ENCODE measurements around the gene THUMPD2.
"Not testable (repeated sequence)": the region's sequence is repeated elsewhere in the genome, so short reads cannot be mapped to it uniquely, and the experiment has no call there.

The THUMPD2 gene, protein sequence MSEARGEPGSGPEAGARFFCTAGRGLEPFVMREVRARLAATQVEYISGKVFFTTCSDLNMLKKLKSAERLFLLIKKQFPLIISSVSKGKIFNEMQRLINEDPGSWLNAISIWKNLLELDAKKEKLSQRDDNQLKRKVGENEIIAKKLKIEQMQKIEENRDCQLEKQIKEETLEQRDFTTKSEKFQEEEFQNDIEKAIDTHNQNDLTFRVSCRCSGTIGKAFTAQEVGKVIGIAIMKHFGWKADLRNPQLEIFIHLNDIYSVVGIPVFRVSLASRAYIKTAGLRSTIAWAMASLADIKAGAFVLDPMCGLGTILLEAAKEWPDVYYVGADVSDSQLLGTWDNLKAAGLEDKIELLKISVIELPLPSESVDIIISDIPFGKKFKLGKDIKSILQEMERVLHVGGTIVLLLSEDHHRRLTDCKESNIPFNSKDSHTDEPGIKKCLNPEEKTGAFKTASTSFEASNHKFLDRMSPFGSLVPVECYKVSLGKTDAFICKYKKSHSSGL
- 2.2 to 16.2 (median 9.2) reads per million in 18 experiments for total RNA-seq

DNA sequence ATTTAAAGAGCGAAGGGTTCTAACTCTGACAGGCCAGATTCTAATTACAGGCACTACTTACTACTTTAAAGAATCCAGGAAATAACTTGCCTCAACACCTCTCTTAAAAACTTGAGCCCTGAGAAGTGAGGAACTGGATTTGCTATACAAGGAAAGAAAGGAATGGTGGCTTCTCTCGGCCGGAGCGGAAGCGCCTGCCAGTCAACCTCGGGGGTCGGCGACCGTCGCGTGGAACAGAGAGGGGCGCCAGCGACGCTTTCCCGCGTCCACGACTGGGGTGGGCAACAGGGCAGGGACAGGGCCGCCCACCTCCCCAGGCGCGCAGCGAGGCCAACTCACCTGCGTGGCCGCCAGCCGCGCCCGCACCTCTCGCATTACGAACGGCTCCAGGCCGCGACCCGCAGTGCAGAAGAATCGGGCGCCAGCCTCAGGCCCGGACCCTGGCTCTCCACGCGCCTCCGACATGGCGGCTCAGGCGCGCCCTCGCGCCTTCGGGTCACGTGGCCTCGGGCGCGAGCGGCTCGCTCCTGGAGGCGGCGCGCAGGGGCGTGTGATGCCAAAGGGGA is at the start of gene THUMPD2:
TSS of gene THUMPD2 (minus strand) at position 484 of the 566 bp plus-strand sequence. CDS start at position 465, 19 bp downstream.
- DNase-seq = peak; percentile 66 to 75

DNA sequence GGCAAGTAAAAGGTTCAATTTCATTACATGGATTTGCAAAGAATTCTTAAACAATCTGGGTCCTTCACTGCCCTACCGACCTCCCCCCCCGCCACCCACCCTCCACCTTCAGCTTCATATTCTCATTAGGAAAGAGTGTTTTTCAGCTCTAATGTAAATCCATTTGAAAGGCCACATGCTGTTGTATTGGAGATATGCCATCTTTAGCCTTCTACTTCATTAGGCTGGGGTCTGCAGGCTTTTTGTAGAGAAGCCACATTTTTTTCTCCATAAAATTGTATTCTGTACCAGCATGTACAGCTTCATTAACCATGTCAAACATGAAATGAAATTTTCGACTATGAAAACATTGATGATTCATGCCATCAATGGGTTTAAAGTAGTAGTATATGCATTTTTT is 42.8 kb upstream of the THUMPD2 start:
- DNase-seq = no peak

DNA sequence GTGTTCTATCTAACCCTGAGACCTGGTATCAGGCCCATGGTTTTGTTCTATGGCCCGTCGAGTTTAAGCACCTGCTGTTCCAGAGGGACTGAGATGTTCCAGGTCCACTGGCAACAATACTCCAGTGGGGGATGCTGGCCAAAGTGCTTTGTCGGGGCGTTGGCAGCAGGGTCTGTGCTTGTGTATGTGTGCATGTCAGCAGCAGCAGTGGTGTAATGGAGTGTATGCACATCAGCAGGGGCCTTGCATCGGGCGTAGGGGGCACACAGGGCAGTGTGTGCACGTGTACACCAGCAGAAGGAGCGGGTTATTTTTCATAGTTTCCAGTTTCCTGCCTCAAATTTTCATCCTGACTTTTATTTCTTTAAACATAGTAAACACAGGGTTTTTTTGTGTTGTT is 37.8 kb upstream of the THUMPD2 start:
- no peak for DNase-seq

DNA sequence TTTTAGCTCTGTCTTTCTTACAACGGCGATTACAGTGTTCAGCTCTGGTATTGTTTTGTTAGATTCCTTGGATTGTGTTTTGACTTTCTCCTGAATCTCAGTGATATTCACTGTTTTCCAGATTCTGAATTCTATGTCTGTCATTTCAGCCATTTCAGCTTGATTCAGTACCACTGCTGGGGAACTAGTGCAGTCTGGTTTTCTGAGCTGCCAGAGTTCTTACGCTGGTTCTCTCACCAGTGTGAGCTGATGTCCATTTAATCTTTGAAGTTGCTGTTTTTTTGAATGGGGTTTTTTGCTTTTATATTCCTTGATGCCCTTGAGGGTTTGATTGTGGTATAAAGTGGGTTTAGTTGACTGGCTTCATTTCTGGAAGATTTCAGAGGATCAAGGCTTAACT is 37.4 kb upstream of the THUMPD2 start:
- DNase-seq = no peak

DNA sequence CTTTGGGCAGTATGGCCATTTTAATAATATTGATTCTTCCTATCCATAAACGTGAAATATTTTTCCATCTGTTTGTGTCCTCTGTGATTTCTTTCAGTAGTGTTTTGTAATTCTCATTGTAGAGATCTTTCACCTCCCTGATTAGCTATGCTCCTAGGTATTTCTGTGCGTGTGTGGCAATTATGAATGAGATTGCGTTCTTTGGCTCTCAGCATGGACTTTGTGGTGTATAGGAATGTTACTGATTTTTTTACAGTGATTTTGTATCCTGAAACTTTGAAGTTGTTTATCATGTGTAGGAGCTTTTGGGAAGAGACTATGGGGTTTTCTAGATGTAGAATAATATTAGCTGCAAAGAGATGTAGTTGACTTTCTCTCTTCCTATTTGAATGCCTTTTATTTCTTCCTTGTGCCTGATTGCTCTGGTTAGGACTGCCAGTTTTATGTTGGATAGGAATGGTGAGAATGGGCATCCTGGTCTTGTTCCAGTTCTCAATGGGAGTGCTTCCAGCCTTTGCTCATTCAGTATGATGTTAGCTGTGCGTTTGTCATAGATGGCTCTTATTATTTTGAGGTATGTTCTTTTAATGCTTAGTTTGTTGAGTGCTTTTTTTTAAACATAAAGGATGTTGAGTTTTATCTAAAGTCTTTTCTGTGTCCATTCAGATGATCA is 27.0 kb upstream of the THUMPD2 start:
- no peak for DNase-seq

DNA sequence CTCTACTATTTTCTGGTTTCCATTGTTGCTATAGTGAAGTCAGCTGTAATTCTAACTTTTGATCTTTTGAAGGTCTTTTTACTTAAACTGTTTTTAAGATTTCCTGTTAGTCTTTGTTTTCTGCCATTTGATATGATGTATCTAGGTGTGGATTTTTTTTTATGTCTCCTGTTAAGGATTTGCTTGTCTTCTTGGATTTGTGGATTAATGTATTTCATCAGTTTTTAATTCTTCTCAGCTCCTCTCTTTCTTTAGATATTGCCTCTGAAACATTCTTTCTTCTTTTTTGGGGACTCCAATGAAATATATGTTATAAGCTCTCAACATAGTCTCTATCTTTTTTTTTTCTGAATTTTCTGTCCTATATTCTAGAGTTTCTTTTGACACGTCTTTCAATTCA is 24.8 kb upstream of the THUMPD2 start:
- DNase-seq = no peak

DNA sequence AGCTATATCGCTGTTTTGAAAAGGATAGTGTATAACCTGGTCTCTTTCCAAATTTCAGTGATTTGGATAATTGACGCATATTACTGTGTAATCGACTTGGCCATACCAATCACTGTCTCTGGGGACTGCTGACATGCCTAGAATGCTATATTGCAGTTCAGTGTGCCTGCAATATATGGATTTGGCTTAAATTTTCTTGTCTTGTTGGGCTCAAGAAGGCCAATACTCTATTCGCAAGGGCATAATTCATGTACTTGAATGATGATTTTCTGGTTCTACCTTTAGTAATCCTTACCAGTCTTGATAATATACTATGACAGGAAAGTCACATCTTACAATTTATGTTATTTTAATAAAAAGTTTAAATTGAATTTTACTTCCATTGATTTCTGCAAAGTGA is 21.7 kb upstream of the THUMPD2 start:
- DNase-seq = no peak

DNA sequence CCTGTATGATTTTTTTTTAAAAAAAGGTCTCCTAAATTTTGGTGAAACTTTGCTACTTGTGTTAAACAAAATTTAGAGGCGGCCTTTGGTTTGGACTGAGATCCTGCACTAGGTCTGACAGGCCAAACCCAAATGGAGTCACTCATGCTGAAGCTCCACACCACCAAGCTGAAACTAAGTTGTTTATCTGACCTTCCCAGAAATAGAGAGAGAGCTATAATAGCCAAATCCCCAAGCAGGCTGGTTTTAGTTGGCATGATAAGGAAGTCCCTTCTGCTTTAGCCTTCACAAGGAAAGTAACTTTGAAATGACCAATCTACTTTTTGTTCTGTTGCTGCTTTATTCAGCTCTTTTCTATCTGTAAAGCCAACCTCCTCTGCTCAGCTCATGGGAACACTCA is 17.1 kb upstream of the THUMPD2 start:
- DNase-seq = no peak

DNA sequence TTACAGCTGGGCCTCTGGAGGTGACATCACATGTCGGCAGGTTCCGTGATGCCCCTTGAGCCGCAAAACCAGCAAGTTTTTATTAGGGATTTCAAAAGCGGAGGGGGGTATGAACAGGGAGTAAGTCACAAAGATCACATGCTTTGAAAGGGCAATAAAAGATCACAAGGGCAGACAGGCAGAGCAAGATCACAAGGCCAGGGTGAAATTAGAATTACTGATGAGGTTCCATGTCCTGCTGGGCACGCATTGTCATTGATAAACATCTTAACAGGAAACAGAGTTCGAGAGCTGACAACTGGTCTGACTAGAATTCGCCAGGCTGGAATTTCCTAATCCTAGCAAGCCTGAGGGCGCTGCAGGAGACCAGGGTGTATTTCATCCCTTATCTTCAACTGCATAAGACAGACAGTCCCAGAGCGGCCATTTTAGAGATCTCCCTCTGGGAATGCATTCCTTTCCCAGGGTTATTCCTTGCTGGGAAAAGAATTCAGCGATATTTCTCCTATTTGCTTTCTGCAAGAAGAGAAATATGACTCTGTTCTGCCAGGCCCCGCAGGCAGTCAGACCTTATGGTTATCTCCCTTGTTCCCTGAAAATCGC is 11.3 kb upstream of the THUMPD2 start:
- DNase-seq = not testable (repeated sequence)

DNA sequence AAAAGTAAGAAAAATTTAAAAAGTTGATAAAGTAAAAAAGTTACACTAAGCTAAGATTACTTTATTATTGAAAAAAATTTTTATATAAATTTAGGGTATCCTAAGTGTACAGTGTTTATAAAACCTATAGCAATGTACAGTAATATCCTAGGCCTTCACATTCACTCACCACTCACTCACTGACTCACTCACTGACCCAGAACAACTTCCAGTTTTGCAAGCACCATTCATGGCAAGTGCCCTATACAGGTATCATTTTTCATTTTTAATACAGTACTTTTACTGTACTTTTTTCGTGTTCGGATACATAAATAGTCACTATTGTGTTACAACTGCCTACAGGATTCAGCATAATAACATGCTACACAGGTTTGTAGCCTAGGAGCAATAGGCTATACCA is 8.9 kb upstream of the THUMPD2 start:
- DNase-seq = no peak

DNA sequence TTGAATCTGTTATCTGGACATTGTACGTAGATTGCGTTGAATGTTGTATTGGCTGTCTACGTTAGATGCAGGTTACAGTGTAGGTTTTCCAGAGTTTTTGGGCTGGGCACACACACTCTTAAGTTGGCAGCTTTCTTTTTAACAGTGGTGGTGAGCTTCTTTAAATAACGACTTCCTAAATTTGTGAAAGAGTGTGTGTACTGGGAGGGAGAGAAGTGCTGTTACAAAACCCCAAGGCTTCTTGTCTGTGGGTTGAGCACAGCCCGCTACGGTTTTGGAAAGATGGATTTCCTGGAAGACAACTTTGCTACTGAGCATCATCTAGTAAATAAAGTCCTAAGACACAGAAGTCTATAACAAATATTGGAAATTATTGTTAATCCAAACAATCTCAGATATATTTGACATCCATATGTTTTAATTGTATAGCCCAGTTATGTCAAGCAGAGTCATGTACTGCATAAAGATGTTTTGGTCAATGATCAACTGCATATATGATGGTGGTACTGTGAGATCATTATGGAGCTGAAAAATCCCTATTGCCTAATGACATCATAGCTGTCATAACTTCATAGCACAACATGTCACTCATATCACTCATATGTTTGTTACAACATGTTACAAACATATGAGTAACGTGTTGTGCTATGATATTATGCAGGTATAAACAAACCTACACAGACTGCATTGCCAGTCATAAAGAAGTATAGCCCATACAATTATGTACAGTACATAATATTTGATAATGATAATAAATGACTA is 7.9 kb upstream of the THUMPD2 start:
- peak; percentile 58 to 62 for DNase-seq

DNA sequence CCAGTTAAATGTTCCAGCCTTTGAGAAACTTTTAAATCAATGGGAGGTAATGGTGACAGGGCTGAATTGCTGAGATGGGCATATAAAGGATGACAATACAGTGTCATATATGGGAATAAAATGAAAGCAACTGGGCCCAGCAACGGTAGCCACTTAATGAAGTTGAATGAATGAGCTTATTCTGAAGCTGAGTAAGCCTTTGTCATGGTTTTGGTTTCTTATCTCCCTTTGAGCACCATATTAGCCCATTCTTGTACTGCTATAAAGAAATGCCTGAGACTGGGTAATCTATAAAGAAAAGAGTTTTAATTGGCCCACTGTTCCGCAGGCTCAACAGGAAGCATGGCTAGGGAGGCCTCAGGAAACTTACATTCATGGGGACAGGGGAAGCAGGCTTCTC is 3.5 kb upstream of the THUMPD2 start:
- no peak for DNase-seq

DNA sequence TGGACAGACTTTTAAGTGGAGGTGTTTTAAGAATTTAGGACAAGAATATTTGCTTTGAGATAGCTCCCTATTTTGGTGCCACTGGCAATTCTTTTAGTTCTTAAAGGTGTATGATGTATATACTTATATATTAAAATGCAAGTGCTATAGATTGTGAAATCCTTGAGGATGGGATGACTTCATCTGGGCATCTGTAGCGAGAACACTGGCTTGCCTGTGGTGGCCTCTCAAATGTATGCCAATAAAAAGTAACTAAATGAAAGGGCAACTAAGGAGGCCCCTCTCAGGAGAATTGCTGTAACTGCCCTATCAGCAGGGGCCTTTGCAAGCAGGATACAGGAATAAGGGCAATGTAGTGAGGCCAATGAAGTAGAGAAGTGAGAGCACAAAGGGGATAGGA is 2.6 kb upstream of the THUMPD2 start:
- DNase-seq = peak in 1 of 2 donors; percentile 21

DNA sequence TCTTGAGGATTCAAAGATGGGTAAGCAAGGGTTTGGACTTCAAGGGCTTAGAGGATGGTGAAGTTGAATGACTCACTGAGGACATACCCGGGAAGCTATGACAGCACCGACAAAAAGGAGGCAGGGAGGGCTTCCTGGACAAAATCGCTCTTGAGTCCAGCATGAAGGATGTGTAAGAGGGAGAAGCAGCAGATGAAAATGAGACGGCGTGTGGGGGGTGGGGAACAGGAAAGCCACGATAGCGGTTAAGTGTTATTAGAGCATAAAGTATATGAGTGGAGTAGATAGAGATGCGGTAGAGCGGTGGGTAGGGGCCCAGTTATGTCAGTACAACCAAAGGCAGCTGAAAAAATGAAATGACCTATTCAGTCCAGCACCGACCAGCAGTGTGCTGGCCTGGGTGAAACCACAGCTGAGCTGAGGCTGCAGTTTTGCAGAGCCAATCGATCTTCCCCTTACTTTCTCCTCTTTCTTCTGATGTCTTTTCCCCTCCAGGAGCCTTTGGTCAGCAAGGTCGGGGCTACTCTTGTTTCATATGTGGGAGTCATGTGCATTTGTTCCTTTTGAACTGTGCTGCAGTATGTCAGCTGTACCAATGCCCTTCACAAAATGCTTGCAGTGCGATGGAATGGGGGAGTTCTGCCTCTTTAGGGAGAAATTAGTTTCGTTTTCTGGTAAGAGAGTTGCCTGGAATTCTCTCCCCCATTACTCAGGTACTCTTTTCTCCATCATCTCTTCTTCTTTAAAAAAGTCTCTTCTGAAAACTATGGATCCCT is 2.0 kb upstream of the THUMPD2 start:
- peak in 1 of 2 donors; percentile 33 for DNase-seq

DNA sequence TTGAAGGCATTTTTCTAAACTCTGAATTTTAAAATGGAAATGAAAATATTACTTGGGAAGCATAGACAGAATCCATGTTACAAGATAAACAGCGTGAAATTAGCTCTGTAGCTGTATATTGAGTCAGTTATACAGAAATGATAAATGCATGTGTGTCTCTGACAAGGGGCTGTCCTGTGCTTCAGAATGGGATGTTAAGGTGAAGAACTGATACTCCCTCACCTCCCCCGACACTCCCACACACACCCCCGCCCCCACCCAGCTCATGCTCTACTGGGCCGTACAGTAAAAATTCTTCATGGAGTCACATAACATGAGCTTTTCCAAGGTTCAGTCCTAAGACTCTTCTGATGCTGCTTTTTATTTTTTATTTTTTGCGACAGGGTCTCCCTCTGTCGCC is 869 bp upstream of the THUMPD2 start:
- DNase-seq = no peak

DNA sequence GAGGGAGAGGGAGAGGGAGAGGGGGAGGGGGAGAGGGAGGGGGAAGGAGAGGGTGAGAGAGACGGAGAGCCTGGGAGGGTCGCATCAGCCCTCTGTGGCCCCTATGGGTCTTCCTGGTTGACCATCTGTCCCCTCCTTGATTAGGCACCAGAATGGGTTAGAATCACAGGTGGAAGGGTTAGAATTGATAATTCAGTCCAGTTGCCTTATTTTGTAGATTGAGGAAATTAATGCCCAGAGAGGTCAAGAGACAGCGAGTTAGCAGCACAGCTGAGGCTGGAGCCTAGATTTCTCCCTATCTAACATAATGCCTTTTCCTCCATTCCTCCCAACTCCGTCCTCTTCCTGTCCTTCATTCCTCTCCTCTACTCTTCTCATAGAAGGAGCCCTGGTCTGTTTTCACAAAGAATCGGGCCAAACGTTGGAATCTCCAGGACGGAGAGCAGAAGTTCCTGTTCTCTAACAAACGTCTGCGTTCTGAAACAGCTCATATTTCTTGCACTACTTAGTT is 338 bp upstream of the THUMPD2 start:
- DNase-seq = no peak

DNA sequence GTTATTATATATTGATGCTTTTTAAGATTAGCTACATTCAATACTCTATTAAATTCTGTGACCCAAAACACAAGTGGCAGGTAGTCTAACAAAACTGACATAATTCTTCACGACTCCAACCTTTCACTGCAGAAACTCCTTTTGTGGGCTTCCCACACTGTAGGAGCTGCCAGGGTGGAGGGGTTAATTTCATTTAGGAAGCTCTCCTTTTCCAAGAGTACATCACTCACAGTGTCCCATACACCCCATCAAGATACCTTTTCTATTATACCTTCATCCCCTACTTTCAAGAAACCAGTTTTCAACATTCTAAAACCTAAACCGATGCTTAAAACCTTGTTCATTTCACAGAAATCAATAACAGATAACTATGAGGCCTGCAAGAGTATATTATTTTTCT is 825 bp downstream of the THUMPD2 start:
- no peak for DNase-seq

DNA sequence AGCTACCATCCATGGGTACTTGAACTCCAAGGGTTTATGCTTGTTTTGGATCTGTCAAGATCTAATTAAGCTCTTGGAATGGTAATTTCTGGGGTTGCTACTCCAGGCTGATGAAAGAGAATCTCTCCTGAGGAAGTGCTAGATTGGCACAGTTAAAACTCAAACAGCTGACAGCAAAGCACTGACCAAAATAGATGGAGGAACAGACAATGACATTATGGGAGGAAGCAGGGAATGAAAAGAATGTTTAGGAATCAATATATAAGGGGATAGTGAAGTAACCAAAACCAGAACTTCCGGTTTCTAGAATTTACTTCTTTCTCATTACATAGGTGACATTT is 6.3 kb downstream of the THUMPD2 start:
- peak in 1 of 2 donors; percentile 15 for DNase-seq

DNA sequence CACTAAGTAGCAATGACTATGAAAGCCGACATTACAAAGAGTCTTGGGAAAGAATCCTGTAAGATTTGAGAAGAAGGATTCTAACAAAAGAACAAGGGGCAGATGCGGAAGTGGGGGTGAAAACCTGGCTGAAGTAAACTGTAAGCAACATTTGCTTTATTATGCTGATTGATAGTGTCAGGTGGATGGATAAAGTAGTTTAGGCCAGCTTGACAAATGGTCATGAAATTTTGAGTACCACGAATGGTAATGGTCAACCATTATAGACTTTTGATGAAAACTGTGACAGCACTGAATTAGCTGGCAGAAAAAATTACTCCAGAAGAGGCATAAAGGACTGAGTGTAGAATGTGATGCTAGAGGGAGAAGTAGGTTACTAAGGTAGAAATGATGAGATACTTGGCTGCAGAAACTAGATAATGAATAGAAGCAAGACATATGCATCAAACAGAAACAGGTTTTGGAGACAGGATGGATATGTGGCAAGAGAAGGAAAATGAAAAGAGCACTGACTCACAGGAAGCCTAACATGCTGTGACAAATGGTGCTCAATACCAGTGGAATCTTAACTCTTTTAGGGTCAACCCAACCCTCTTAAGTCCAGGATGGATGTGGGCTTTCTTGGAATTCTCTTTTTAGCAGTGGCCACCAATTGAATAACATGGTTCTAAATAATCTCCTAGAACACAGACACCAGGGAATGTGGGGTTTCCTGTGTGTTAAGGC is 6.8 kb downstream of the THUMPD2 start:
- no peak for DNase-seq

DNA sequence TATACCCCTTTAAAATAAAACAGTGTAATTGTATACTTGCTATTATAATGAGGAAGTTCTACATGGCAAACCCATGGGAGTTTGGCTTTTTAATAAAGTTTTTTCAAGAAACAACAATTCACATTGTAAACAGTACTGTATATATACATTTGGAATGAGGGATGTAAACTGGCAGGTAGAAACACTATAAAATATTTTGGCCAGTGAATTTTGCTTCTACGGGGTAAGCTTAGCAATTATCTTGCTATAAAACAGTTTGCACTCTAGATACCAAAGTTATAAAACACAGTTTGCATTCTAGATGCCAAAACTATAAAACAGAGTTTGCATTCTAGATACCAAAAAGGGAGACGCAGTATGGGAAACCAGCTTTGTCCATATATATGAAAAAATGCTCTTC is 16.6 kb downstream of the THUMPD2 start:
- DNase-seq = no peak

DNA sequence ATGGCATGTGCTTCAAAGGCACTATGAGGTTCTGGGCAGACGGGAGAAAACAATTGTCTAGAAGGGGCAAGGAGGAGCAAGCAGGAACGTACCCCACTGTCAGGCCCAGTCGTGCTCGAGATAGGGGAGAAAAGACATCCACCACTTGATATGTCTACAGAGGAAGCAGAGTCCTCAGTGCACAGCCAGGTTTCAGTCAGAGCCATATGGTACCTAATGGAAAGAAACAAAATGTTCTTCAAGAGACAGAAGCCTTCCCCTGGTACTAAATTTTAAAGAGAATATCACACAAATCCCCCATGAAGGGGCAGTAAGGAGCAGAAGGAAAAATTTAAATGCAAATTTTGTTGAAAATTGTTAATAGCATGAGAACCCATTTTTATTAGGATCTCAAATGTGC is 21.9 kb downstream of the THUMPD2 start:
- no peak for DNase-seq
